GM23248 (cell line): ENCODE measurements around the gene TALDO1. TPM values are rescaled to one million over a fixed set of nuclear protein-coding genes. Genes with fewer than 3 reads are reported as not detected.

ENCODE experiments used
- DNase-seq: peaks from one replicate; pipeline ENCODE4 v3.0.0-alpha.2; 2015
- H2AFZ ChIP-seq: fragments of 200-600 bp; sonication (generic); 2 replicates; pipeline ENCODE4 v1.6.1; 2016; ENCODE audit warnings: antibody characterized with exemption
- H3F3A ChIP-seq: fragments of 200-600 bp; sonication (generic); 2 replicates; pipeline ENCODE4 v1.6.1; 2016; ENCODE audit warnings: mild to moderate bottlenecking, antibody characterized with exemption, mixed run types; ENCODE audit not compliant: insufficient read depth
- H3K27ac ChIP-seq: fragments of 200-600 bp; sonication (generic); 2 replicates; pipeline ENCODE4 v1.5.1; 2016; ENCODE audit warnings: mild to moderate bottlenecking
- H3K27me3 ChIP-seq: fragments of 200-600 bp; sonication (generic); replicated peaks from 2 replicates; pipeline ENCODE4 v1.6.1; 2016; ENCODE audit warnings: mild to moderate bottlenecking; ENCODE audit not compliant: insufficient read depth
- H3K36me3 ChIP-seq: fragments of 200-600 bp; sonication (generic); 2 replicates; pipeline ENCODE4 v1.6.1; 2016; ENCODE audit warnings: low read depth, mild to moderate bottlenecking
- H3K4me1 ChIP-seq: fragments of 200-600 bp; sonication (generic); 2 replicates; pipeline ENCODE4 v1.6.1; 2016; ENCODE audit warnings: mild to moderate bottlenecking; ENCODE audit not compliant: insufficient read depth
- H3K4me2 ChIP-seq: fragments of 200-600 bp; sonication (generic); one replicate; pipeline ENCODE4 v1.6.1; 2016; ENCODE audit warnings: mild to moderate bottlenecking; ENCODE audit not compliant: unreplicated experiment
- H3K4me3 ChIP-seq: fragments of 200-600 bp; sonication (generic); 2 replicates; pipeline ENCODE4 v1.5.1; 2016; ENCODE audit warnings: mild to moderate bottlenecking
- H3K79me2 ChIP-seq: fragments of 200-600 bp; sonication (generic); 2 replicates; pipeline ENCODE4 v1.6.1; 2016; ENCODE audit warnings: mild to moderate bottlenecking; ENCODE audit not compliant: insufficient read depth
- H3K9ac ChIP-seq: fragments of 200-600 bp; sonication (generic); 2 replicates; pipeline ENCODE4 v1.6.1; 2016; ENCODE audit warnings: mild to moderate bottlenecking
- H3K9me2 ChIP-seq: fragments of 200-600 bp; sonication (generic); 2 replicates; pipeline ENCODE4 v1.6.1; 2016; ENCODE audit warnings: mixed run types, mild to moderate bottlenecking, moderate library complexity; ENCODE audit not compliant: insufficient read depth
- H3K9me3 ChIP-seq: fragments of 200-600 bp; sonication (generic); one replicate; pipeline ENCODE4 v1.6.1; 2017; ENCODE audit warnings: low read depth
- H4K20me1 ChIP-seq: fragments of 200-600 bp; sonication (generic); 2 replicates; pipeline ENCODE4 v1.6.0; 2016; ENCODE audit not compliant: insufficient read depth
- EZH2 ChIP-seq: fragments of 200-600 bp; sonication (generic); IDR thresholded peaks from 2 replicates; pipeline ENCODE4 v1.6.1; 2018; ENCODE audit warnings: antibody characterized with exemption, mild to moderate bottlenecking; ENCODE audit not compliant: insufficient read depth, poor library complexity, severe bottlenecking
- EZH2phosphoT487 ChIP-seq: fragments of 200-600 bp; sonication (generic); IDR thresholded peaks from 2 replicates; pipeline ENCODE4 v1.6.1; 2018; ENCODE audit warnings: antibody characterized with exemption, moderate library complexity, mild to moderate bottlenecking, low read depth; ENCODE audit not compliant: insufficient read depth
- WGBS, 2 experiments: methylation state at CpG; one replicate each; pipeline ENCODE4 v1.1.6; 2015 to 2017; ENCODE audit warnings: low lambda C conversion rate in 2 of 2, low coverage in 1 of 2; ENCODE audit errors: missing lambda C conversion rate in 2 of 2; 5-methylcytosine and 5-hydroxymethylcytosine counted together
- in situ Hi-C: fragments of 300-500 bp; cut with MboI; formaldehyde crosslinking; loops from 2 replicates; pipeline ENCODE4 v1.15.0; 2020
- polyA plus RNA-seq: library from polyadenylated mRNA; unstranded; fragments of >200 nt; fragmentation: Nextera tagmentation; extraction: Ambion mirVana; gene quantifications from 2 replicates; pipeline ENCODE4 v1.2.1, GENCODE V29; 2016
- total RNA-seq: library from RNA; depleted of rRNA; stranded (reverse); fragments of >200 nt; shearing (Covaris generic); gene quantifications from 2 replicates; pipeline ENCODE4 v1.2.3, GENCODE V29; 2014

TALDO1 gene
- total and polyA plus RNA-seq, 2 experiments from 2014 or later: 216 to 313 TPM

DNA sequence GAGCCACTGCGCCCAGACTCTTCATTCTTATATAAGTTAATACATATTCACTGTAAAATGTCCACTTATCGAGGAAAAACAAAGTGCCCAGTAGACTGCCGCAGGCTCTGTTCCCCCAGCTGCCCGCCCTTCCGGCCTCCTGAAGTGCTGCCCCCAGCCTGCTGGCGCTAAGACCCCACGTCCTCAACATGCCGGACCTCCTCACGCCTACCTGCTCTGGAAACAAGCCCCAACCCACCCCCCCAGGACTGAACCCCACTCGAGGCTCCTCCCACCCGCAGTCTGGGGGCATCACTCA, 28.9 kb downstream of the TALDO1 start:
- H4K20me1 ChIP-seq: no peaks in the 10 kb centered on the region
- in situ Hi-C loops: no loop called here
- H3K9me2 ChIP-seq: no peaks in the 10 kb centered on the region
- WGBS, 2 experiments: 5 to 9% methylated on average over 11 of the region's 11 CpGs
- H3K4me2 ChIP-seq: peak overlapping the region; percentile 88
- no peak overlapping the region for H2AFZ ChIP-seq
- H3K4me1 ChIP-seq: peaks cover 15% of the 10 kb centered on the region
- no peaks in the 10 kb centered on the region for H3K9me3 ChIP-seq
- H3F3A ChIP-seq: 0 out of 2 replicates have a peak, but pooled peaks cover under 1% of the 10 kb centered on the region
- H3K9ac ChIP-seq: peak overlapping the region; percentile 94
- peak overlapping the region; percentile 86 for H3K4me3 ChIP-seq
- H3K27ac ChIP-seq: peak overlapping the region; percentile 54
- DNase-seq: peak; percentile 36
- H3K36me3 ChIP-seq: no peaks in the 10 kb centered on the region
- H3K27me3 ChIP-seq: no peaks in the 10 kb centered on the region
- H3K79me2 ChIP-seq: peaks cover 87% of the 10 kb centered on the region
- TF ChIP-seq EZH2phosphoT487 (no peak), EZH2 (no peak)

DNA sequence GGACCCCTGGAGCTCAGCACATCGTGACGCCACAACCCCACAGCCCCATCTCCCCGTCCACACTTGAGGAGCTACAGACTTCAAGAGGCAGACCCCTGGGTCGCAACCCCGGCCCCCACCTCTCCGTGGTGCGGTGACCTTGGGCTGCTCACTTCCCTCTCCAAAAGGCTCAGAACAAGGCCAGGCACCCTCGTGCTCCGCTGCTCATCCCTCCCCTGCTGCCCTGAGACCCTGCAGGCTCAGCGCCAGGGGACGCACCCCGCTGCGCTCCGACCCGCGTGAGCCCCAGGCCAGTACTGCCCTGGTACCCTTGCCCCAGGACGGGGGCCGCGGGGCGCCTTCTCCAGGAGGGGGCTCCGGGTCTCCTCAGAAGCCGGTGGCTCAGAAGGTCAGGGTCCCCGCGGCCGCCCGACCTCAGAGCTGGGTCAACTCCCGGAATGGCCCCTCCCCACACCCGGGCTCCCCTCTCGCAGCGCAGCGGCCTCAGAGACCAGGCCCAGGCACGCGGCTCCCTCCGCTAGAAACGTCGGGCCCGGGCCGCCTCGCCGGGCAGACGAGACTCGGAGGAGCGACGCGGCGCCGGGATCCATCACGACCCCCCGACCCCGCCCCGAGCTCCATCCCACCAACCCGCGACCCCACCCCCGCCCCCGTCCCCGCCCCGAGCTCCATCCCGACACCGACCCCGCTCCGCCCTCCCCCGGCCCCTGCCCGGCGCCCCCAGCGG, 29.5 kb downstream of the TALDO1 start:
- Histone ChIP-seq H4K20me1 (no peaks in the 10 kb centered on the region), H3K4me1 (peaks cover 15% of the 10 kb centered on the region), H3K9ac (peak overlapping the region; percentile 94), H3K9me2 (no peaks in the 10 kb centered on the region), H2AFZ (peak overlapping the region; percentile 84; the same call in 1 of the 2 replicates), H3K4me2 (peak overlapping the region; percentile 88), H3K27me3 (no peaks in the 10 kb centered on the region), H3K27ac (peak overlapping the region; percentile 56), H3K9me3 (no peaks in the 10 kb centered on the region), H3F3A (0 out of 2 replicates have a peak, but pooled peaks cover 3% of the 10 kb centered on the region), H3K36me3 (no peaks in the 10 kb centered on the region), H3K4me3 (peak overlapping the region; percentile 86), H3K79me2 (peaks cover 84% of the 10 kb centered on the region)
- in situ Hi-C loops: no loop called here
- WGBS, 2 experiments: 0 to 2% methylated on average over 38 to 60 of the region's 65 CpGs
- TF ChIP-seq EZH2phosphoT487 (no peak), EZH2 (no peak)
- peak; percentile 73 for DNase-seq

DNA sequence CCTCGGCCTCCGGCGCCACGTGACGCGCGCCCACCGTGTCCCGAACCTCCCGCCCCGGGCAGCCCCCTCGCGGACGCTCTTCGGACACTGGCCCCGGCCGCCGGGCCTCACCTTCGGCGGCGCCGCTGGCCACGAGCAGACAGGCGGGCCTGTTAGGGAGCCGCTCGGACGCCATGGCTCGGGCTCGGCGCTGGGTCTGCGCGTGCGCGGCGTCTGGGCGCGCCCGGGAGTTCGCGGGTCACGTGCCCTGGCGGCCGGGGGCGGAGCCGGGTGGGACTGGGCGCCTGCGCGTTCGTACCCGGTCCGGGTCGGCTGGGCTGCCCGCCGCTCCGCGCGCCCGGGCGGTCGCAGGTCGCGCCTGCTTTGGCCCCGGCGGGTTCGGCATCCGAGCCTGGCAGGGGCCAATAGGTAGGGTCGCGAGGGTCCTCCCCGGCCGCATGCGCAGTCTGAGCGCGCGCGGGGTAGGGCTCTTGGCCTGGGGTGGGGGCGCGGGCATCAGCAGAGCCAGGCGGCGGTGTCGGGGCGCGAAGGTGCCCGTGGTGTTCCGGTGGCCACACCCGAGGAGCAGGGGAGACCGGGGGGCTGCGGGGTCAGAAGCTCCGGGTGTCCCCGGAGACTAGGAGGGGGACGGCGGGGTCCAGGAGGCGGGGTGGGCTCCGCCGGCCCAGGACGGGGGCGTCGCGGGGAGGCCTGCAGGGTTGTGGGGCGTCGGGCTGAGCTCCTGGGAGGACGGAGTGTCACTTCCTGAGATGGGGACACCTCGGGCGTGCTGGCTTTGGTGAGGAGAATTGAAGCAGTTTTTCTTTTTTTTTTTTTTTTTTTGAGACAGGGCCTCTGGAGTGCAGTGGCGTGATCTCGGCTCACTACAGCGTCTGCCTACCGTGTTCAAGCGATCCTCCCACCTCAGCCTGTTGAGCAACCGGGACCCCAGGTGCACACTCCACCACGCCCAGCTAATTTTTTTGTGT, 30.3 kb downstream of the TALDO1 start, which contains the start of gene GATD1:
GATD1 (minus strand) TSS at position 200 of the 968 bp plus-strand sequence; CDS start at position 175, 25 bp downstream.
- peak within 1 kb of the TSS; percentile 94 for H3K9ac ChIP-seq
- H3K4me1 ChIP-seq: peaks cover 15% of the 10 kb centered on the region
- no peaks in the 10 kb centered on the region for H3K9me3 ChIP-seq
- no peaks in the 10 kb centered on the region for H3K27me3 ChIP-seq
- in situ Hi-C loops: no loop called here
- H3K27ac ChIP-seq: peak within 1 kb of the TSS; percentile 56
- TF ChIP-seq EZH2phosphoT487 (no peak), EZH2 (no peak)
- H3K79me2 ChIP-seq: peaks cover 76% of the 10 kb centered on the region
- no peaks in the 10 kb centered on the region for H4K20me1 ChIP-seq
- H3F3A ChIP-seq: peaks cover 6% of the 10 kb centered on the region; the same call in 1 of the 2 replicates
- 1 to 3% methylated on average over 32 to 59 of the region's 110 CpGs for WGBS, 2 experiments
- DNase-seq: peak; percentile 96
- H3K36me3 ChIP-seq: no peaks in the 10 kb centered on the region
- no peaks in the 10 kb centered on the region for H3K9me2 ChIP-seq
- H2AFZ ChIP-seq: peak within 1 kb of the TSS; percentile 84
- H3K4me2 ChIP-seq: peak within 1 kb of the TSS; percentile 88
- H3K4me3 ChIP-seq: peak within 1 kb of the TSS; percentile 86
